ENCODE results near the gene XK. TPM values are rescaled to one million over a fixed set of nuclear protein-coding genes. Genes with fewer than 3 reads are reported as not detected.

Gene XK
- total RNA-seq, 1 donor from 2014 or later = 1.7 TPM

DNA sequence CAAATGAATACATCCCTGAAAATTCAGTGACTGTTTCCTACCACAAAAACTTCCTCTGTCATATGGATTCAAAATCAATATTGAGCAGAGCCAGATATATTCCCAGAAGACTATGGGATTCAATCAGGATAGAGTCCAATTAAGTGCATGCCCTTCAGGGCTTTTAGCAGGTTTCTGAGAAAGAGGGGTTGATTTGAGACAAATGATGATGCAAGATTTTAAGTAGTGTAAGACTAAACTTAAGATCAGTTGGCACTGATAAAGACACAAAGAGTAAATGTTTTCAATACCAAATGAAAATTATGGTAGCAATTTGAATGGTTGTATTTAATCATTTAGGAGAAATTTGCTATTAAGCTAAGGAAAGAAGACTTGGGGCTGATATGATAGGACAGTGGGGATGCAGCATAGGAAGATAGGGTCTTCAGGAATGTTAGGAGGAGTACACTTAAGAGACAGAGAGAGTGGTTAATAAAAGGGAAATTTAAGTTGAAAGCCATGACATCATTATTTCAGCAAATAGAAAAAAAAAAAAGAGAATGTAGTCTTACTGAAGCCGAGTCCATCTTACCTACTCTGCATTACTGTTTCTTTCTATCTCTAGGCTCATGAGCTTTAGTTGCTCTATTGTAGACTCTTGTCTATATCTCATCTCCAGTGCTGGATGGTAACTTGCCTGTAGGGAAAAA, 32.0 kb upstream of the XK start:
- Mint-ChIP-seq H3K4me1 (ENCODE audit: unreplicated experiment) (no peaks in the 10 kb centered on the region), H3K27ac (no peak overlapping the region), H3K9me3 (no peaks in the 10 kb centered on the region), H3K4me3 (no peak overlapping the region), H3K27me3 (no peaks in the 10 kb centered on the region), H3K36me3 (no peaks in the 10 kb centered on the region)
- no peak for DNase-seq (ENCODE audit: extremely low spot score, unreplicated experiment)
- TF ChIP-seq, protein P1, sequence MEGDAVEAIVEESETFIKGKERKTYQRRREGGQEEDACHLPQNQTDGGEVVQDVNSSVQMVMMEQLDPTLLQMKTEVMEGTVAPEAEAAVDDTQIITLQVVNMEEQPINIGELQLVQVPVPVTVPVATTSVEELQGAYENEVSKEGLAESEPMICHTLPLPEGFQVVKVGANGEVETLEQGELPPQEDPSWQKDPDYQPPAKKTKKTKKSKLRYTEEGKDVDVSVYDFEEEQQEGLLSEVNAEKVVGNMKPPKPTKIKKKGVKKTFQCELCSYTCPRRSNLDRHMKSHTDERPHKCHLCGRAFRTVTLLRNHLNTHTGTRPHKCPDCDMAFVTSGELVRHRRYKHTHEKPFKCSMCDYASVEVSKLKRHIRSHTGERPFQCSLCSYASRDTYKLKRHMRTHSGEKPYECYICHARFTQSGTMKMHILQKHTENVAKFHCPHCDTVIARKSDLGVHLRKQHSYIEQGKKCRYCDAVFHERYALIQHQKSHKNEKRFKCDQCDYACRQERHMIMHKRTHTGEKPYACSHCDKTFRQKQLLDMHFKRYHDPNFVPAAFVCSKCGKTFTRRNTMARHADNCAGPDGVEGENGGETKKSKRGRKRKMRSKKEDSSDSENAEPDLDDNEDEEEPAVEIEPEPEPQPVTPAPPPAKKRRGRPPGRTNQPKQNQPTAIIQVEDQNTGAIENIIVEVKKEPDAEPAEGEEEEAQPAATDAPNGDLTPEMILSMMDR (conservative IDR thresholded peaks at IDR 0.05) = no peak

DNA sequence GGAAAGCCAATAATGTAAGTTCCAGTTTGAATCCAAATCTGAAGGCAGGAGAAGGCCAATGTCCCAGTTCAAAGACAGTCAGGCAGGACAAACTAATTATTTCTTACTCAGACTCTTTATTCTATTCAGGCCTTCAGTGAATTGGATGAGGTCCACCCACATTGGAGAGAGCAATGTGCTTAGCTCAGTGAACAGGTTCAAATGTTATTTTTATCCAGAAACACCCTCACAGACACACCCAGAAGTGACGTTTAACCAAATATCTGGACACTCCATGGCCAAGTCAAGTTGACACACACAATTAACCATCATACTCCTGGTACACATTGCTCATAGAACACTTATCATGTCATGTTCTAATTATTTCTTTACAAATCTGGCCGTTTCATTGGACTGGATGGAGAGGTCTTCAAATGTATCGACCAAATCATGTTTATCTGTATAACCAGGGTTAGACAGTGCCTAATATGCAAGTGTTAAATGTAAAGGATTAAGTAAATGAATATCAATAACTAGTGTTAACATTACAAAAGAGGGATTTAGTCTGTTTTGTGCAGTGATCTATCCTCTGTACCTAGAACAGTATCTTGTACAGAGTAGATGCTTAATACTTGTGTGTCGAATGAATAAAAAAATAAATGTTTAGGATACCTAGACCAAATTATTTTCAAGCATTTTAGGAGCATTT, 27.1 kb upstream of the XK start:
- TF ChIP-seq, protein P1 (conservative IDR thresholded peaks at IDR 0.05) = no peak
- H3K4me3 Mint-ChIP-seq = no peak overlapping the region
- H3K36me3 Mint-ChIP-seq = no peaks in the 10 kb centered on the region
- H3K4me1 Mint-ChIP-seq (ENCODE audit: unreplicated experiment) = no peaks in the 10 kb centered on the region
- H3K27ac Mint-ChIP-seq = no peak overlapping the region
- no peaks in the 10 kb centered on the region for H3K9me3 Mint-ChIP-seq
- no peaks in the 10 kb centered on the region for H3K27me3 Mint-ChIP-seq
- no peak for DNase-seq (ENCODE audit: extremely low spot score, unreplicated experiment)

DNA sequence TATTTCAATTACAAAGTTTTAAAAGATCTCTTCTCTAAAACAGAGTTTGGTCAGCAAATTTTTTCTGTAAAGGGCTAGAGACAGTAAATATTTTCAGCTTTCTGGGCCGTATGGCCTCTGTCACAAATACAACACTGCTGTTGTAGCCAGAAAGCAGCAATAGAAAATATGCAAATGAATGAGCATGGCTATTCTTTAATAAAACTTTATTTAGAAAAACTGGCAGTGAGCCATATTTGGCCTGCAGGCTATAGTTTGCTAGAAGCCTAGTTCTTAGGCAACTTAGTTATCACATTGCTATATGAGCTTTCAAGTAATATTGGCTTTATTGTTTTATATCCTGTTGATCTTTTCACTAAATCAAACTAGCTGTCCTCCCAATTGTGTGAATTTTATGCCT, 26.5 kb upstream of the XK start:
- no peaks in the 10 kb centered on the region for H3K9me3 Mint-ChIP-seq
- no peak overlapping the region for H3K27ac Mint-ChIP-seq
- H3K27me3 Mint-ChIP-seq = no peaks in the 10 kb centered on the region
- DNase-seq (ENCODE audit: extremely low spot score, unreplicated experiment) = no peak
- H3K4me3 Mint-ChIP-seq = no peak overlapping the region
- no peaks in the 10 kb centered on the region for H3K4me1 Mint-ChIP-seq (ENCODE audit: unreplicated experiment)
- TF ChIP-seq, protein P1 (conservative IDR thresholded peaks at IDR 0.05) = no peak
- H3K36me3 Mint-ChIP-seq = no peaks in the 10 kb centered on the region

DNA sequence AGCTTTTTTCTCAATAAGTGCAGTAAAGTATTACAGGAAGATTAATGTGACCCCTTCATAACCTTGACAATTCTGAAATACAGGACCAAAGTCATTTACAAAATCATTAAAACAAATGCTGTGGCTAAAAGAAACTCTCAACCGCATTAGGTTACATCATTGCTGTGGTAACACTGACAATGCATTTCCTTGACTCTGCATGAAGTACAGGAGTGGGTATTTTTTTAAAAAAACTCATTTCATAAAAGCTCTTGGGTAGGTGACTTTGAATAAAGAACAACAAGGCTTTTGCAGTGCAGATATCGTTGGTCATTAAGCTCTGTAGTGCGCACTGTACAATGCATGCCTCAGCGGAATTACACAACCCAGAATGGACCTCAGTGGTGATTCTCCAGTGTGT, 23.4 kb upstream of the XK start:
- H3K27me3 Mint-ChIP-seq = no peaks in the 10 kb centered on the region
- peaks cover 8% of the 10 kb centered on the region for H3K9me3 Mint-ChIP-seq
- H3K27ac Mint-ChIP-seq = no peak overlapping the region
- no peaks in the 10 kb centered on the region for H3K4me1 Mint-ChIP-seq (ENCODE audit: unreplicated experiment)
- TF ChIP-seq, protein P1 (conservative IDR thresholded peaks at IDR 0.05) = no peak
- no peak for DNase-seq (ENCODE audit: extremely low spot score, unreplicated experiment)
- no peaks in the 10 kb centered on the region for H3K36me3 Mint-ChIP-seq
- H3K4me3 Mint-ChIP-seq = no peak overlapping the region

DNA sequence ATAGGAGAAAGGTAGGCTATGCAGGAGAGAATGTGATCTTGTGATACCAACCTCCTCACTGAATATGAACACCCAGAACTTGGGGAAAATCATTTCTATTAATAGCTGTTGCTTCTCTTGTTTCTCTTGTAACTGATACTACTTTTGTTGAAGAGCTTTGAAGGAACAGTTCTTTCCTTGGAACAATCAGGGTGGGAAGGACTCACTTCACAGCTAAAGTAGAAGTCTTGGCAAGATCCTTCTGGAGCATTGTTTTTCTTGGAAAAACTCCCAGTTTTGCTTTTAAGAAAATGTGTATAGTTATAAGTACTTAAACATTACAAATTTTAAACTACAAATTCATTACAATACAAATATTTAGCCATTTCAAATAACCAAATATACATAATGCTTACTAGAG, 19.1 kb upstream of the XK start:
- H3K27ac Mint-ChIP-seq = no peak overlapping the region
- no peaks in the 10 kb centered on the region for H3K36me3 Mint-ChIP-seq
- no peak overlapping the region for H3K4me3 Mint-ChIP-seq
- TF ChIP-seq, protein P1 (conservative IDR thresholded peaks at IDR 0.05) = no peak
- DNase-seq (ENCODE audit: extremely low spot score, unreplicated experiment) = no peak
- no peaks in the 10 kb centered on the region for H3K27me3 Mint-ChIP-seq
- H3K9me3 Mint-ChIP-seq = peaks cover 8% of the 10 kb centered on the region
- no peaks in the 10 kb centered on the region for H3K4me1 Mint-ChIP-seq (ENCODE audit: unreplicated experiment)
